ENCODE results near the gene PRKAR1B. TPM values are rescaled to one million over a fixed set of nuclear protein-coding genes. Genes with fewer than 3 reads are reported as not detected.

PRKAR1B gene
- total and polyA plus RNA-seq, 8 donors = 2.5 to 8.4 (median 5.3) TPM

DNA sequence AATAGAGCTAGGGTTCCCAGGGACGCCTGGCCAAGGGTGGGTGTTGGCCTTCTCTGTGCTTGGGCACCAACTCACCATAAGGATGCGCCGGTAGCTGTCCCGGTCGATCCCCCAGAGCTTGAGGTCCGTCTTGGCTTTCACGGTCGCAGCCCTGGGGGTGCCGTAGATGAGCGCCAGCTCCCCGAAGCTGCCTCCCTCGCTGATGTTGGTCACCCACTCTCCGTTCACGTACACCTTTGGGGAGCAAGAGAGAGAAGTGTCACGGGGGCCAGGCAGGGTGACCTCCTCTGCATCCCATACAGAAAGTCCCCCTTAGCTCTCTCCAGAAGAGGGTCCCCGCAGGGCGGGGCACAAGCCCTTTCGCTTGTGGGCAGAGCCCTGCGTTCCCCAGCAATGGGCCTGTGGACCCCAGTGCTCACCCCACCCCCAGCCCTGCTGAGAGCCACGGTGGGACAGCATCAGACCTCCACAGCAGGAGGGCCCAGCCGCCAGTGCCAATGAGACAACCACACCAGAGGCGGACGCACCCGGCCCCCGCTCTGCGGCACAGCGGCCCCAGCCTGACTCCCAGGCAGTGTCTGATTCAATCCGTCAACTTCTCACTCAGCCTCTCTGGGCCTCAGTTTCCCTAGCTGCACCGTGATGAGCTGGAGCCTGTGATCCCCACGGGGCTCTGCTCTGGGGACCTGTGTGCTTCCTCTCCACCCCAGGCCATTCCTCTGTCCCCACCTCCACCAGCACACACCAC, 130.8 kb downstream of the PRKAR1B start:
- Histone ChIP-seq H3K4me3 (no peak overlapping the region), H3K4me1 (no peaks in the 10 kb centered on the region), H3K27ac (no peak overlapping the region), H3K36me3 (no peaks in the 10 kb centered on the region), H3K9me3 (no peaks in the 10 kb centered on the region), H3K27me3 (no peaks in the 10 kb centered on the region)
- FAIRE-seq (no peak), DNase-seq (peak in 1 of 6 donors; percentile 60), ATAC-seq (no peak)
- TF ChIP-seq, protein P1, sequence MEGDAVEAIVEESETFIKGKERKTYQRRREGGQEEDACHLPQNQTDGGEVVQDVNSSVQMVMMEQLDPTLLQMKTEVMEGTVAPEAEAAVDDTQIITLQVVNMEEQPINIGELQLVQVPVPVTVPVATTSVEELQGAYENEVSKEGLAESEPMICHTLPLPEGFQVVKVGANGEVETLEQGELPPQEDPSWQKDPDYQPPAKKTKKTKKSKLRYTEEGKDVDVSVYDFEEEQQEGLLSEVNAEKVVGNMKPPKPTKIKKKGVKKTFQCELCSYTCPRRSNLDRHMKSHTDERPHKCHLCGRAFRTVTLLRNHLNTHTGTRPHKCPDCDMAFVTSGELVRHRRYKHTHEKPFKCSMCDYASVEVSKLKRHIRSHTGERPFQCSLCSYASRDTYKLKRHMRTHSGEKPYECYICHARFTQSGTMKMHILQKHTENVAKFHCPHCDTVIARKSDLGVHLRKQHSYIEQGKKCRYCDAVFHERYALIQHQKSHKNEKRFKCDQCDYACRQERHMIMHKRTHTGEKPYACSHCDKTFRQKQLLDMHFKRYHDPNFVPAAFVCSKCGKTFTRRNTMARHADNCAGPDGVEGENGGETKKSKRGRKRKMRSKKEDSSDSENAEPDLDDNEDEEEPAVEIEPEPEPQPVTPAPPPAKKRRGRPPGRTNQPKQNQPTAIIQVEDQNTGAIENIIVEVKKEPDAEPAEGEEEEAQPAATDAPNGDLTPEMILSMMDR (IDR thresholded peaks at IDR 0.05) = no peak
- 96% methylated on average over 30 of the region's 30 CpGs for WGBS, 2 donors
- intact Hi-C loops (cut with DNase I) = no loop called here

DNA sequence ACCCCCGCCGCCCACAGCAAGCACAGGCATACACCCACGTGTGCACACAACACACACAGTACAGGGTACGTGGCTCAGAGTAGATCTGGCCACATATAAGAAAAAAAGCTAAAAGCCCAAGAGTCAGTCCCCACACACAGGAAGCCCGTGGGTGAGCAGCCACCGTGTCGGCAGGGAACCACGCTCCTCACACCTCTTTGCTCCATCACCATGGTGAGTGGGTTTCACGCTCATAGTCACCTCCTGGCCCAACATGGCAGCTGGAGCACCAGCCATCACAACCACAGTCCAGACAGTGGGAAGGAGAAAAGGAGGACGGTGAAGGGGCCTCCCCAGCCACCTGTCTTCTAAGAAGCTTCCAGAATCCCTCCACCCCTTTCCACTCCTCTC, 131.5 kb downstream of the PRKAR1B start:
- no peak for FAIRE-seq
- H3K27me3 ChIP-seq = no peaks in the 10 kb centered on the region
- H3K4me3 ChIP-seq = no peak overlapping the region
- TF ChIP-seq, protein P1 (IDR thresholded peaks at IDR 0.05) = no peak
- no peak for ATAC-seq
- H3K27ac ChIP-seq = no peak overlapping the region
- no peaks in the 10 kb centered on the region for H3K36me3 ChIP-seq
- DNase-seq = no peak
- H3K4me1 ChIP-seq = no peaks in the 10 kb centered on the region
- WGBS, 2 donors = 94 to 96% methylated on average over 10 of the region's 10 CpGs
- H3K9me3 ChIP-seq = no peaks in the 10 kb centered on the region
- intact Hi-C loops (cut with DNase I) = no loop called here

DNA sequence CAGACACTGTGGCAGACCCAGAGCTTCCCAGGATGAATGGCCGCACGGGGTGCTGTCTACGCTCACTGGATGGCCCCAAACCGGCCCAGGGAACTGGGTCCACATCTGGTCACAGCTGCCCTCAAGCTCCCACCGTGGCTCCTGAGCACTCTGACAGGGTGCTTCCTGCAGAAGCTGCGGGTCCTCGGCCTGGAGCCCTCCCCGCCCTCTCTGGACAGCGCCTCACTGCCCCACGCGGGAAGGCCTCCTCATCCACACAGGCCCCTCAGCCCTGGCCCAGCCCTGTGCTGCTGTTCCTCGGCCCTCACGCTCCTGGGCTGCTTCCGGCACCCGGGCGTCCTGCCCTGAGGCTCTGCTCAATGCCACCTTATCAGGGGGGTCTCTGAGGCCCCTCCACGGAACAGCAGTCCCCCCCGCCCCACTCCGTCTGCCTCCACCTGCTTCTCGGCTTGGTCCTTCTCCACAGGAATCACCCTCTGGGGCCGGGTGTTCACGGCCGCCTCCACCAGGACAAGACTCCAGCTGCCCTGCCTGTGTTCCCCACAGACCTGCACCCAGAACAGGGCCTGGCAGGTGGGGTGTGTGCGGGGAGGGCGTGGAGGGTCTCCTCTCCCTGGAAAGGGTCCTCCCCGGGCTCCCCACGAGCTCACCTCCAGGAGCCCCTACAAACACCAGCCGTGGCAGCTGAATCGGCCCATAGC, 132.0 kb downstream of the PRKAR1B start:
- WGBS, 2 donors = 95 to 97% methylated on average over 29 of the region's 29 CpGs
- no peaks in the 10 kb centered on the region for H3K27me3 ChIP-seq
- TF ChIP-seq, protein P1 (IDR thresholded peaks at IDR 0.05) = no peak
- intact Hi-C loops (cut with DNase I) = no loop called here
- H3K4me3 ChIP-seq = no peak overlapping the region
- FAIRE-seq (no peak), ATAC-seq (no peak), DNase-seq (peak in 1 of 6 donors; percentile 55)
- H3K27ac ChIP-seq = no peak overlapping the region
- no peaks in the 10 kb centered on the region for H3K9me3 ChIP-seq
- no peaks in the 10 kb centered on the region for H3K4me1 ChIP-seq
- H3K36me3 ChIP-seq = no peaks in the 10 kb centered on the region

DNA sequence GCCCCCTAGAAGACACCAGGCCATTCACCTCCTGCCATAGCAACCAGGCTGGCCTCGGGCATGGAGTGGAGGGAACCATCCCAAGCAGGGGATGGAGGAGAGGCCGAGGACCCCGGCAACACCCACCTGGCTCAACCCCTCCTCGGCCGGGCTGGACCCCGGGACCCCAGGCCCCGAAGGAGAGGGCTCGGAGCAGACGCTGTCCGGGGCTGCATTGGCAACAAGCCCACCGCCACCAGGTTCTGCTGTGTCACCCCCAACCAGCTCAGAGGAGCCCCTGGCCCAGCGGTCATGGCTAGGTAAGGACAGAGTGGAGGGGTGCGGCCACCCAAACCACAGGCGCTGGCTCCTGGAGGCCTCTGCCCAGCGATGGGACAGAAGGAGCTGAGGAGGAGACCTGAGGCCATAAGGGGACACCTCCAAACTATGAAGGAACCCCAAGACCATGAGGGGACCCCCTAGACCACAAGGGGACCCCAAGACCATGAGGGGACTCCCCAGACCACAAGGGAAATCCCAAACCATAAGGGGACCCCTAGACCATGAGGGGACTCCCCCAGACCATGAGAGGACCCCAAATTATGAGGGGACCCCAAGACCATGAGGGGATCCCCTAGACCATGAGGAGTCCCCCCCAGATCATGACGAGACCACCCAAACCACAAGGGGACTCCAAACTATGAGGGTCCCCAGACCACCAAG, 132.7 kb downstream of the PRKAR1B start:
- TF ChIP-seq, protein P1 (IDR thresholded peaks at IDR 0.05) = no peak
- DNase-seq (peak in 1 of 6 donors; percentile 79), FAIRE-seq (no peak), ATAC-seq (no peak)
- Histone ChIP-seq H3K36me3 (no peaks in the 10 kb centered on the region), H3K27me3 (no peaks in the 10 kb centered on the region), H3K9me3 (no peaks in the 10 kb centered on the region), H3K27ac (no peak overlapping the region), H3K4me3 (no peak overlapping the region), H3K4me1 (no peaks in the 10 kb centered on the region)
- intact Hi-C loops (cut with DNase I) = no loop called here
- WGBS, 2 donors = 95 to 97% methylated on average over 15 to 16 of the region's 16 CpGs
